Right cardiac atrium (tissue), 5 donors: ENCODE data around the gene PTOV1. TPM values are rescaled to one million over a fixed set of nuclear protein-coding genes. Genes with fewer than 3 reads are reported as not detected.
A peak's percentile ranks its signal among the peaks of the same experiment; 100 is the strongest.
"Not testable (repeated sequence)": the region's sequence is repeated elsewhere in the genome, so short reads cannot be mapped to it uniquely, and the experiment has no call there.

ENCODE experiments used
- ATAC-seq, 2 donors: fragments of 200-7000 bp; cut with Tn5 transposase; one replicate each; pipeline versions ENCODE4 v1.8.0 to v1.9.1; 2020; ENCODE audit warnings: moderate library complexity in 2 of 2, mild to moderate bottlenecking in 1 of 2
- DNase-seq, 3 donors: peaks; one replicate each; pipeline ENCODE4 v3.0.0-alpha.2; 2020
- H3K27ac ChIP-seq: one replicate; pipeline ENCODE4 v1.5.1; 2013; ENCODE audit warnings: mild to moderate bottlenecking, low read length, control low read depth, moderate library complexity
- H3K27me3 ChIP-seq: one replicate; pipeline ENCODE4 v1.6.1; 2013; ENCODE audit not compliant: control insufficient read depth, insufficient read depth
- H3K4me1 ChIP-seq: one replicate; pipeline ENCODE4 v1.6.1; 2013; ENCODE audit warnings: low read length; ENCODE audit not compliant: control insufficient read depth, insufficient read depth
- H3K4me3 ChIP-seq: one replicate; pipeline ENCODE4 v1.5.1; 2013; ENCODE audit warnings: low read length, control low read depth
- H3K9me3 ChIP-seq: one replicate; pipeline ENCODE4 v1.6.1; 2013; ENCODE audit warnings: low read length; ENCODE audit not compliant: control insufficient read depth
- WGBS: extraction: QIAGEN DNeasy Blood & Tissue Kit; methylation state at CpG from one replicate; pipeline ENCODE4 v1.1.7; 2013; 5-methylcytosine and 5-hydroxymethylcytosine counted together
- intact Hi-C, 4 donors: fragments of 100-400 bp; cut with DNase I; formaldehyde crosslinking; loops; one replicate each; pipeline versions ENCODE4 v1.11.0 to v1.14.0; 2022 to 2023
- polyA plus RNA-seq: library from polyadenylated mRNA; stranded (reverse); fragments of 200-250 nt; gene quantifications from one replicate; pipeline ENCODE4 v1.2.3, GENCODE V29; 2013
- total RNA-seq, 4 donors: library from RNA; stranded (reverse); fragmentation: NEBNext Ultra II Directional; extraction: Animal tissue kit (Norgen Biotek cat#: 25700); gene quantifications; one replicate each; pipeline ENCODE4 v1.2.1, GENCODE V29; 2021
- donor health status: healthy with polysubstance abuse.
- donor health status: DM: no; HTN: yes; CAD: no.
- donor health status: DM: no; HTN: no; CAD: no.
- donor health status: DM: no; HTN: yes; CAD: no; lungs with severe emphysema.
- donor health status: DM: yes; HTN: yes; CAD: no.

The PTOV1 gene
- total and polyA plus RNA-seq, 5 donors, result 127 to 146 (median 138) TPM

DNA sequence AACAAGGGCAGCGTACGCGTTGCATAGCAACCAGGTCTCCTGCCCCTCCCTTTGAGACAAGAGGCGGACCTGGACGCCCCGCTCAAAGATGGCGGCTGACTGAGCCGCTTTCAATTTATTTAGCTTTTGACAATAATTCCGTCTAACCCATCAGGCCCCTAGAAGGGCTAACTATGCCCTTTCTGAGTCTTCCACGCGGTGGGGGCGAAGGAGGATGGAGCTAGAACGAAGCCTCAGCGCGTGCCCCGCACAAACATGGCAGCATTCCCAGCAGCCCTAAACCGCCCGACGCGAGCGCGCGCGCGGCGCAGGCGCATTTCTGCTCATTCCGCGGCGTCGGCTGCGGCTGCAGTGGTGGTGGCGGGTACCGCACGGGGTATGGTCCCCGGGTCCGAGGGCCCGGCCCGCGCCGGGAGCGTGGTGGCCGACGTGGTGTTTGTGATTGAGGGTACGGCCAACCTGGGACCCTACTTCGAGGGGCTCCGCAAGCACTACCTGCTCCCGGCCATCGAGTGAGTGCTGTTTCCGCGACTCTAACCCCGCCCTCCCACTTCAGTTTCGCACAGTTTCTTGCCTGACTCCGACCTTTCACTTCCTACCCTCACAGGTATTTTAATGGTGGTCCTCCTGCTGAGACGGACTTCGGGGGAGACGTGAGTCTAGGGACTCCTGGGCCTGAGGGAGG, 32.9 kb upstream of the PTOV1 start, which contains the start of gene MED25:
Gene MED25, plus strand, starts transcription at position 326 of the 685 bp plus-strand sequence. Its CDS starts 53 bp downstream, at position 379.
- Histone ChIP-seq H3K27me3 (no peaks in the 10 kb centered on the region), H3K4me3 (peak within 1 kb of the TSS; percentile 65), H3K4me1 (peaks cover 3% of the 10 kb centered on the region), H3K27ac (peak within 1 kb of the TSS; percentile 98), H3K9me3 (no peaks in the 10 kb centered on the region)
- DNase-seq (peak; percentile 88 to 96 (median 95)), ATAC-seq (peak; percentile 84 to 85)
- under 1% methylated on average over 57 of the region's 57 CpGs for WGBS
- intact Hi-C loops, result loop anchor here in 3 of 4 donors (5.0 to 10.0 kb wide), 2 partner anchors 47 to 49 kb away; partner anchors contain the start of gene PNKP (in 3 of the 3)

DNA sequence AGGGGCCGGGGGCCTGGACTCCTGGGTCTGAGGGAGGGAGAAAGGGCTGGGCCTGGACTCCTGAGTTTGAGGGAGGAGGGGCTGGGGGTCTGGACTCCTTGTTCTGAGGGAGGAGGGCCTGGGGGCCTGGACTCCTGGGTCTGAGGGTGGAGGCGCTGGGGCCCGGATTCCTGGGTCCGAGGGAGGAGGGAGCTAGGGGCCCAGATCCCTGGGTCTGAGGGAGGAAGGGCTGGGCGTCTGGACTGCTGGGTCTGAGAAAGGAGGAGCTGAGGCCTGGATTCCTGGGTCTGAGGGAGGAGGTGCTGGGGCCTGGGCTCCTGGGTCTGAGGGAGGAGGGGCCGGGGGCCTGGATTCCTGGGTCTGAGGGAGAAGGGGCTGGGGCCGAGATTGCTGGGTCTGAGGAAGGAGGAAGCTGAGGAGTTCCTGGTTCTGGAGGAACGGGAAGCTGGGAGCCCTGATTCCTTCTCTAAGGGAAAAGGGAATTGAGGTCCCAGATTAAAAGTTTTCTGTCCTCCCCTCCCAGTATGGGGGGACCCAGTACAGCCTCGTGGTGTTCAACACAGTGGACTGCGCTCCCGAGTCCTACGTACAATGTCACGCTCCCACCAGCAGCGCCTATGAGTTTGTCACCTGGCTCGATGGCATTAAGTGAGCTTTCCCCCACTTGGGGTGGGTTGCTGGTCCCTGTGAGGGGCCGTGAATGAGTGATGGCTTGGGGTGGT, 32.1 kb upstream of the PTOV1 start:
- Histone ChIP-seq H3K27me3 (no peaks in the 10 kb centered on the region), H3K9me3 (no peaks in the 10 kb centered on the region), H3K27ac (peak overlapping the region; percentile 98), H3K4me3 (peak overlapping the region; percentile 65), H3K4me1 (peaks cover 3% of the 10 kb centered on the region)
- intact Hi-C loops, result loop anchor here in 3 of 4 donors (5.0 to 10.0 kb wide), 2 partner anchors 46 to 48 kb away; partner anchors contain the start of gene PNKP (in 3 of the 3)
- no peak for ATAC-seq
- peak in 2 of 3 donors; percentile 42 to 68 for DNase-seq
- 22% methylated on average over 16 of the region's 16 CpGs for WGBS

DNA sequence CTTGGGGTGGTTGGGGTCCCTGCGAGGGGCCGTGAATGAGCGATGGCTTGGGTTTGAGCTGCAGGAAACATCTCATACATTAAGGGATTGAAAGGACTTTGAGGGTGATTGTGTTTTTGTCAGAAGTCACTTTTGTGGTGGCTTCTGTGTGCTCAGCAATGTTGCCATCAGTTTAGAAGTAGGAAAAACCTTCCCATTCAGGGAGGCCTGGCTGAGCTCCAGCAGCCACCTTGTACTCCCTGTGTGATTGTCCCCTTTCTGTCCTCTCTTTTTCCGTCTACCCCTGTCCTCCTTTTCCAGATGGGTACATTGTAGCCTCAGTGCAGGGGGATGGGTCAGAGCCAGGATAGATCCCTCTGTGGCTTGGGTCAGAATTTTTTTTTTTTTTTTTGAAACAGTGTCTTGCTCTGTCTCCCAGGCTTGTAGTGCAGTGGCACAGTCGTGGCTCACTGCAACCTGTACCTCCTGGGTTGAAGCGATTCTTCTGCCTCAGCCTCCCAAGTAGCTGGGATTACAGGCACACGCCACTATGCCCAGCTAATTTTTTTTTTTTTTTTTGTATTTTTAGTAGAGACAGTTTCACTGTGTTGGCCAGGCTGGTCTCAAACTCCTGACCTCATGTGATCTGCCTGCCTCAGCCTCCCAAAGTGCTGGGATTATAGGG, 31.4 kb upstream of the PTOV1 start:
- not testable (repeated sequence) for H3K4me3 ChIP-seq, H3K9me3 ChIP-seq, H3K4me1 ChIP-seq, H3K27me3 ChIP-seq, ATAC-seq
- WGBS, result 74% methylated on average over 7 of the region's 7 CpGs
- peak in 1 of 3 donors; percentile 65 for DNase-seq
- intact Hi-C loops, result loop anchor here in 3 of 4 donors (5.0 to 10.0 kb wide), 2 partner anchors 45 to 48 kb away; partner anchors contain the start of gene PNKP (in 3 of the 3)
- H3K27ac ChIP-seq, result peak overlapping the region; percentile 51

DNA sequence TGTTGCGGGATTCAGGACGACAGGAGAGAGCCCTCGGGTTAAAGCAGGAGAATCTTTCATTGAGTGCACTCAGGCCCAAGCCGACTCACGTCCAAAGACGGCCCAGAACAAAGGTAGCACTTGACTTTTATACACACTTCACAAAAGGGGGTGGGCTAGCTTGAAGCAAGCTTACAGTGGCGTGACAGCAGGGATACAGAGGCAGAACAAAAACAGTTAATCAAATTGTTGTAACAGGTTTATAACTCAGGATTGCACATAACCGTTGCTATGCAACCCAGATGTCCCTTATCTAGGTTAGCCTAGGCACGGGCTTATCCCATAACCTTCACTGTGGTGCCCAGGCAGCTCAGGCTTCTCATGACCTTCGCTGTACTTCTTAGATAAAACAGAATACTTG, 30.8 kb upstream of the PTOV1 start:
- 54% methylated on average over 10 of the region's 10 CpGs for WGBS
- H3K4me3 ChIP-seq, result no peak overlapping the region

DNA sequence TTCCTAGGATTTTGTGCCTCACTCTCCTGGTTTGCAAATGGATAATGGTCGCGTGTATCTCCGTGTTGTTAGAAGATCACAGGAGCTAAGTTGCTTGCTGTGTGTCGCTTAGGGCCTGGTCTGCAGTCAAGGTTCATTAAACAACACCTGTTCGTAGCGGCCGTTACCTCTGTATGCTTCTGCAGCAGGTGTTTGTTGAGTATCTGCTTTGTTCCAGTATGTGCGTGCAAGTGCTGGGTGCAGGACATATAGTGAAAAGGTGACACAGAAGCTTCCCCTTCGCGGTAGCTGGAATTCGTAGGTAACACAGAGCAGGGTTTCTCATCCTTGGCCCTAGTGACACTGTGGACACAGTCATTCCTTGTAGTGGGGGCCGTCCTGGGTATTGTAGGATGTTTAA, 27.5 kb upstream of the PTOV1 start:
- DNase-seq, result peak in 1 of 3 donors; percentile 2
- WGBS, result 95% methylated on average over 12 of the region's 12 CpGs

More for the DNA sequence above, 30.8 kb upstream of the PTOV1 start:
- peak in 1 of 3 donors; percentile 44 for DNase-seq
- no peaks in the 10 kb centered on the region for H3K27me3 ChIP-seq
- peaks cover 3% of the 10 kb centered on the region for H3K4me1 ChIP-seq
- intact Hi-C loops, result no loop called here
- no peak for ATAC-seq
- no peaks in the 10 kb centered on the region for H3K9me3 ChIP-seq
- H3K27ac ChIP-seq, result peak overlapping the region; percentile 51

DNA sequence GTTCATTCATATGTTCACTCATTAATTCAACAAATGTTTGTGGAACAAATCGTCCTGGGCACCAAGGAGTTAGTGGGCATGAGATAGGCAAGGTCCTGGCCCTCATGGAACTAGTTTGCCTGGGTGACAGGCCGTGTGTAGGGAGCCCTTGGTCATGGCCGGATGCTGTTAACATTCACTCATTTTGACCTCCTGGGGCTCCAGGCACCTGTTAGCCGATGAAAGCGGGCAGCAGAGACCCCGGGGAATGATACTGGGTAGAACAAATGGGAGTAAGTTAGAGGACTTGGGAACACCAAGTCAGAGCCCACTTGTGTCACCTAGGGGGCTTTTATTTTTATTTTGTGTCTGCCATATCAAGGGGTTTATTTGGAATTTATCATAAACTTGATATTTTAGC, 26.3 kb upstream of the PTOV1 start:
- DNase-seq, result peak in 2 of 3 donors; percentile 7 to 23
- no peak overlapping the region for H3K27ac ChIP-seq
- intact Hi-C loops, result no loop called here
- no peak overlapping the region for H3K4me3 ChIP-seq
- WGBS, result 88% methylated on average over 6 of the region's 6 CpGs
- no peaks in the 10 kb centered on the region for H3K4me1 ChIP-seq
- no peaks in the 10 kb centered on the region for H3K9me3 ChIP-seq
- ATAC-seq, result no peak
- H3K27me3 ChIP-seq, result no peaks in the 10 kb centered on the region

More for the DNA sequence above, 27.5 kb upstream of the PTOV1 start:
- no peak for ATAC-seq
- Histone ChIP-seq H3K27me3 (no peaks in the 10 kb centered on the region), H3K27ac (no peak overlapping the region), H3K4me3 (no peak overlapping the region), H3K4me1 (peaks cover 3% of the 10 kb centered on the region), H3K9me3 (no peaks in the 10 kb centered on the region)
- intact Hi-C loops, result no loop called here

DNA sequence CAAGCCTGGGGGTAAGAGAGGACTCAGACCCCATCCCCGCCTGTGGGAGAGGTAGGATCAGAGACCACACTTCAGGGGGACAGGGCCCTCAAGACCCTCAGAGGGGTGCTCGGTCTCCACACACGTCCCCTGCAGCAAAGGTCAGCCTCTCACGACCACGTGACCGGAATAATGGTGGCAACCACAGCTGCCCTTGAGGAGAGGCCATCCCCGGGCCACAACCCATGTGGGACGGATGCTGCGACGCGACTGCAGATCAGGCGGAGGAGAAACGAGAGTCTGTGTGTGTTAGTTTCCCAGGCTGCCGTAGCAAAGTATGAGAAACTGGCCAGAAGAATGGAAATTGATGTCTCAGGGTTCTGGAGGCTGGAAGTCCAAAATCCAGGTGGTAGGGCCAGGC, 23.9 kb upstream of the PTOV1 start:
- Histone ChIP-seq H3K27me3 (no peaks in the 10 kb centered on the region), H3K9me3 (no peaks in the 10 kb centered on the region), H3K4me1 (no peaks in the 10 kb centered on the region), H3K27ac (no peak overlapping the region), H3K4me3 (no peak overlapping the region)
- intact Hi-C loops, result no loop called here
- 93% methylated on average over 14 of the region's 14 CpGs for WGBS
- no peak for ATAC-seq
- DNase-seq, result peak in 2 of 3 donors; percentile 32 to 35

DNA sequence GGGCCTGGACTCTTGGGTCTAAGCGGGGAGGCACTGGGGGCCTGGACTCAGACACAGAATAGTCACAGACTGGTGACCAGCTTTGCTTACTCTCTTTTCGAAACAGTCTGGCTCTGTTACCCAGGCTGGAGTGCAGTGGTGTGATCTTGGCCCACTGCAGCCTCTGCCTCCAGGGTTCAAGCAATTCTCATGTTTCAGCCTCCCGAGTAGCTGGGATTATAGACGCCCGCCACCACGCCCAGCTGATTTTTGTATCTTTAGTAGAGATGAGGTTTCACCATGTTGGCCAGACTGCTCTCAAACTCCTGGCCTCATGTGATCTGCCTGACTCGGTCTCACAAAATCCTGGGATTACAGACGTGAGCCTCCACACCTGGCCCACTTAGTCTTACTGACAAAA, 21.8 kb upstream of the PTOV1 start:
- WGBS, result 94% methylated on average over 8 of the region's 8 CpGs
- no peaks in the 10 kb centered on the region for H3K4me1 ChIP-seq
- DNase-seq (no peak), ATAC-seq (no peak)
- H3K9me3 ChIP-seq, result no peaks in the 10 kb centered on the region
- H3K27ac ChIP-seq, result no peak overlapping the region
- no peak overlapping the region for H3K4me3 ChIP-seq
- no peaks in the 10 kb centered on the region for H3K27me3 ChIP-seq
- intact Hi-C loops, result no loop called here

DNA sequence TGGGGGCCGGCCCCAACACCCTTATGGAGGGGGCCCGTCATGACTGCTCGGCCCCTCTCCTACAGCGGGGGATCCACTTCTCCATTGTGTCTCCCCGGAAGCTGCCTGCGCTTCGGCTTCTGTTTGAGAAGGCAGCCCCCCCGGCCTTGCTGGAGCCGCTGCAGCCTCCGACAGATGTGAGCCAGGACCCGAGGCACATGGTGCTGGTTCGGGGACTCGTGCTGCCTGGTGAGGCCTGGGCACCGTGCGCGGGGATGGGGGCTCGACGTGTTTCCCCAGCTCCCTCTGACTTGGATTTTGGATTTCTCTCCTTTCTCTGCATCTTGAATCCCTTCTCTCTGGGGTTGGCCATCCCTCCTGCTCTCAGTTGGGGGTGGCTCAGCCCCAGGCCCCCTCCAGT, 21.2 kb upstream of the PTOV1 start:
- no peak overlapping the region for H3K27ac ChIP-seq
- 95% methylated on average over 18 of the region's 18 CpGs for WGBS
- intact Hi-C loops, result no loop called here
- DNase-seq (peak in 1 of 3 donors; percentile 32), ATAC-seq (no peak)
- no peaks in the 10 kb centered on the region for H3K9me3 ChIP-seq
- H3K4me3 ChIP-seq, result no peak overlapping the region
- no peaks in the 10 kb centered on the region for H3K4me1 ChIP-seq
- no peaks in the 10 kb centered on the region for H3K27me3 ChIP-seq

DNA sequence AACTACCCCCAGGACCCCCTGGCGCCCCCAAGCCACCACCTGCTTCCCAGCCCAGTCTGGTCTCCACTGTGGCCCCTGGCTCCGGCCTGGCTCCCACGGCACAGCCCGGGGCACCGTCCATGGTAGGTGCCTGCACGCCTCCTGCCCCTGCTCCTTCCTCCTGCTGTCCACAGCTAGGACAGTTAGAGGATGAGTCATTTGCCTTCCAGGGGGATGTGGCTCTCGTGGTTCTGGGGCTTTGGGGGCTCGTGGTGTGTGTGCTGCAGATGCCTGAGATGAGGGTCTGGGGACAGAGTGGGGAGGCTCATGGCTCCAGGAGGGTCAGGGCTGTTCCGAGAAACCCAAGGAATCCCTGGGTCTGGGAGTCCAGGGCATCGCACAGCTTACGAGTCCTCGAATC, 20.2 kb upstream of the PTOV1 start:
- Histone ChIP-seq H3K27me3 (no peaks in the 10 kb centered on the region), H3K9me3 (no peaks in the 10 kb centered on the region), H3K4me3 (no peak overlapping the region), H3K4me1 (no peaks in the 10 kb centered on the region), H3K27ac (no peak overlapping the region)
- intact Hi-C loops, result no loop called here
- ATAC-seq (no peak), DNase-seq (peak in 1 of 3 donors; percentile 49)
- WGBS, result 90% methylated on average over 12 of the region's 12 CpGs
